GM18858 (cell line): ENCODE data around the gene VAV2.

Experiments
- ATAC-seq: cut with Tn5 transposase; IDR thresholded peaks from one replicate; pipeline ENCODE4 v1.9.1; 2021; ENCODE audit not compliant: unreplicated experiment

VAV2 gene

DNA sequence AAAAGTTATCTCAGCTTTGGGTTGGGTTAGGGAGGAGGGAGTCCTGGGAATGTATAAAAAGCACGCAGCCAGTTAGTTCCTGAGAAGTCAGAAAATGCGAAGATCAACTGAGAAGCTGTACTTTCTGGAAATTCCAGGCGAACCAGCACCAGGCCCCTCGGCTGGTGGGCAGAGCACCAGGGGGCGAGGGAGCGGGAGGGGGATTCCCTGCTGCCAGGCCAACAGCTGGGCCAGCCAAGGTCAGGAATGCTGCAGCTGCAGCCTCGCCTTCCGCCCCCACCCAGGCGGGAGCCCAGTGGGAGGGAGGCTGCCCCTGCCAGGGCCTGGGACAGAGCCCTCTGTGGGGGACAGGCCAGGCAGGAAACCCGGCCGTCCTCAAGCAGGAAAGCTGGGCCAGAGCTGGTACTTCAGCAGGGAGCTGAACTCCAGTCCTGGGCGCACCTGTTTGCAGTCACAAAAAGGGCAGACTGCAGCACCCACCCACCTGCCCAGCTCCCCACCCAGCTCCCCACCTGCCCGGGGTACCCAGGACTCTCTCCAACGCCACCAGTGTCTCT lies 35.5 kb downstream of the VAV2 start:
- ATAC-seq, result no peak

DNA sequence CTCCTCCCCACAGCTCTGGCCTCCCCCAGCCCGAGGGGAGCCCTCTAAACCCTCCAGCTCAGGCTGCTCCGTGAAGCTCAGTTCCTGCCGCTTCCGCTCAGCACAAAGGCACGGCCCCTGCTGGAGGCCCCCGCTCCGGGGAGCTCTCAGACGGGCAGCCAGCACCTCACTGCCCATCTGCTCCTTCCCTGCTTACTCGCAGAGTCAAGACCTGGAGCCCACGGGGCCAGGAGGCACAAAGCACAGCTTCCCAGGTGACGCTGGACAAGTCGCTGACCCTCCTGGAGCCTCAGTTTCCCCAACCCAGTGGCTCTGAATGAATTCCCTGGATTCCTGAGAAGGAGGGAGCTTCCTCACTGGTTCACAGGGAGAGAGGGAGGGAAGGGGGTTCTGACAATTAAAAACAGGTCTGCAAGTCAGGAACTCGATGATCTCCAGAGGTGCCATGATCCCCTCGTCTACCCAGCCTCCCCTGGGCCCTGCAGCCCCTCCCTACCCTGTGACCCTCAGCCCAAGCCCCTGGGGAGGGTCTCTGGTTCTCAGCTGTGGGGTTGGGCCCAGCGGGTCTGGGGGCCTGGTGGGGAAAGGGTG lies 36.2 kb downstream of the VAV2 start:
- no peak for ATAC-seq

DNA sequence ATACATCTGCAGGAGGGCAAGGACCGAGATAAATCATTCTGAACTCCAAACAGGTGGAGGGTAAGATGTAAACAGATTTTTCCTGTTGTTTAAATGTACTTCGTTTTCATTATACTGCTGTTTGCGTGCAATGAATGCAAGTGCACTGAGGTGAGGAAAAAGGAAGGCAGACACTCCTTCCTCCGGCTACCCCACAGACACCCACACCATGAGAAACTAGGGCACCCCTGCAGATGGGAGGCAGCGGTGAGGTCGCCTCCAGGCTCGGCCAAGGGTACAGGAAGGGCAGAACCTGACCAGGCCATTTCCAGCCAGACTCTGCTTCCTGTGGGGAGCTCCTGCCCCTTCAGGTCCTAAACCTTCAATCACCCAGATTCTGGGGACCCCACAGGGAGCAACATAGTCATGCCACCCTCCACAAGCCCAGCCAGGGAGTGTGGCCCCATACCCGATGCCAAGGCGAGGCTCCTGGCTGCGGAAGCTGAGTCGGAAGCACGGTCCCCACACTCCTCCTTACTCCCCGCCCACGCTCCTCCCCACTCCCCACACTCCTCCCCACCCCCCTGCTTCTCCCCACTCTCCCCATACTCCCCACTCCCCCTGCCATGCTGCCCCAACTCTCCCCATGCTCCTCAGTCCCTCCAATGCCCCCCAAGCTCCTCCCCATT lies 37.1 kb downstream of the VAV2 start:
- ATAC-seq, result no peak

DNA sequence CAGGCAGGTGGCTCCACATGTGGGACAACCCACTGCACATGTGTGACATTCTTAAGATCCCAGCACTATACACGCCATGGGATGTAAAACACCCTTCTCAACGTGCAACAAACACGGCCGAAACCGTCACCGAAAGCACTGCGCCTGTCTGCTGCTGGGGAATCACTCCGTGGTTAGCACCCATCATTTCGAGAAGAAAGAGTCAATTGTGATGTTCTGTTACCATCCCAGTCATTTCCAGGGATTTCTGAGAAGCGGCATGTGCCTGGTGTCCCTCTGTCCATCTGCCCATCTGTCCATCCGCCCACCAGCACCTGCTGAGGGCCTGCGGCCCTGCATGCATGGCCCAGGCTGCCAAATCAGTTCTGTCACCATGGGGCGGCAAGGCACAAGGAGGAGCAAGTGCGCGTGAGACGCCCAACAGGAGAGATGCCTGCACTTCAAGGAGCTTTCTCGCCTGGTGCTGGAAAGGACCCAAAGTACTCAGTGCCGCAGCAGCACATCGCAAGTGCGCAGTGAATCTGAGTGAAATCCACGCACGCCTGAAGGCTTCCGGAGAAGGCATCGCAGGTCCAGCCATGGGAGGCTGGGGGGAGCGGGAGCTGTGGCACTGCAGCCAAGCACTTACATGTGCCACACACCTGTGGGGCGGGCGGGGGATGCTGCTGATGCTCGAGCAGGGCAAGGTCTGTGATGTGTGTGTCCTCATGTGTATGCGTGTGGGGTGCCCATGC lies 38.0 kb downstream of the VAV2 start:
- no peak for ATAC-seq

DNA sequence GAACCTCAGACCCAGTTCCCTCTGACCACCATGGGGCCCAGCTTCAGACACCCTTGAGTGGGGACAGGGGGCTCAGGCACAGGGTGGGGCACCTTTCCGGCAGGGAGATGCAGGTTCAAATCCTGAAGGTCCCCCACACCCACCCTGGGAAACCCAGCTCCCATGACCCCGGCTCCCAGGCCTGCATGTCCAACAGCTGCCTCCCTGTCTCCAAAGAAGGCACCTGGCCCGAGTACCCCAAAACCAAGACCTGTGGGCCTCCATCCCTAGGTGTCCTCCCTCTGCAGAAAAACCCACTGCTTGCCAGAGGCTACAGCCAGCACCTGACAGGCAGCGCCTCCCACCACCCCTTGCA lies 38.5 kb downstream of the VAV2 start:
- no peak for ATAC-seq

DNA sequence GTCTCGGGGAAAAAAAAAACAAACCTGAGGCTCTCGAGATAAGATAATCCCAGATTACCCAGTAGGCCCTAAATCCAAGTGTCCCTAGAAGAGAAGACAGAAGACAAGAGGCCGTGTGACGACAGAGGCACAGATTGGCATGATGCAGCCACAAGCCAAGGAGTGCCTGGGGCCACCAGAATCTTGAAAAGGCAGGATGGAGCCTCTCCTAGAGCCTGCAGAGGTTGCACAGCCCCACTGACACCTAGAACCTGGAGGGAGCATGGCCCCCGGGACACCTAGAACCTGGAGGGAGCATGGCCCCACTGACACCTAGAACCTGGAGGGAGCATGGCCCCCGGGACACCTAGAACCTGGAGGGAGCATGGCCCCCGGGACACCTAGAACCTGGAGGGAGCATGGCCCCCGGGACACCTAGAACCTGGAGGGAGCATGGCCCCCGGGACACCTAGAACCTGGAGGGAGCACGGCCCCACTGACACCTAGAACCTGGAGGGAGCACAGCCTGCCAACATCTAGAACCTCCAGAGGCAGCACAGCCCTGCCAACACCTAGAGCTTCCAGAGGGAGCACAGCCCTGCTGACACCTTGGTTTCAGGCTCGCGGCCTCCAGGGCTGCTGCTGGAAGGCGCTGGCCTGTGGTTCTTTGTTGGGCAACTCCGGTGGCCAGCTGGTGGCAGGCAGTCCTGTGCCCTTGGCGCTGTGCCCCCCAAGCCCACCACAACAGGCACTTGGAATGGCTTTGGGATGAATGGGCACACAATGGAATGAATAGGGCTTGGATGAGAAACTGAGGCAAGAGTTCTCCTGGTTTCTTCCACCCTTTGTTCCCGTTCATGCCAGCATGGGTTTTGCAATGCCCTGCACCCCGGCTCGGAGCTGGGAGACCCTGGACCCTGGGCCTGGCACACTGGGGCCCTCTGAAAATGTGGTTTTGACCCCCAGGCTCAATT lies 39.2 kb downstream of the VAV2 start:
- ATAC-seq, result no peak

DNA sequence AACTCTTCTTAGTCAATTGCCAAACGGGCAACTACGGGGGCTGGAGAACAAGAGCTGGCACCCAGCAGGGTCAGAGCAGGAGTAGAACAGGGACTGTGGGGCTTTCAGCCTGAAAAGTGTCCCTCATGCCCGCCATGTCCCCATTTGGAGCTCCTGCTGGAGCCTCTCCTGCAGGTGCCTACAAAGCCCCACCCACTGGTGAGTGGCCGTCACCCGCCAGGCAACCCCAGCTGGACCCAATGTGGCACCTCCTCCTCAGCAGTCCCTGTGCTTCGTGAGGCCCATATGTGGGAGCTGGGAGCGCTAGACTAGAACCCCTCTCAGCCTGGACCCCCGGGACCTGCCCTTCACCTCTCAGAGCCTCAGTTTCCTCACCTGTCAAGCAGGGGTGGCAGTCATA lies 40.9 kb downstream of the VAV2 start:
- ATAC-seq, result no peak

DNA sequence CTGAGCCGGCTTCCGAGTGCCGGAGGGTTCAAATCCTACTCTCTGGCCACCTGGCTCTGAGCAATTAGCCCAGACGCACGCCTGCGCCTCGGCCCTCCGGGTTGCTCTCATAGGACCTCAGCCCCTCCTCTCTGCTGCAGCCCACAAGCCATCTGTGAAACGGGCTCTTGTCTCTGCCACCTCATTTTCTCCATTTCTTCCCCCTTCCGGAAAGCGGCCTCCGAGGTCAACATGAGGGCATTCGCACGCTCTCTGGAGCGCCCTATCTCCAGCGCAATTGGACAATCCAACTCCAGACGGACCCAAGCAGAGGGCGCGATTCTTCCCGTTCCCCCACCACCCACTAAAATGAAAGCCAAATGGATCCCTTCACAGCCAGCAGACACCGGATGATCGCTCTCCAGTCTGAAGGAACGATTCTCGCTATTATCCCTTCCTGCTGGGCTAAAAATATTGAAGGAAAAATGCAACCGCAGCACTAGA lies 41.5 kb downstream of the VAV2 start:
- ATAC-seq, result no peak

DNA sequence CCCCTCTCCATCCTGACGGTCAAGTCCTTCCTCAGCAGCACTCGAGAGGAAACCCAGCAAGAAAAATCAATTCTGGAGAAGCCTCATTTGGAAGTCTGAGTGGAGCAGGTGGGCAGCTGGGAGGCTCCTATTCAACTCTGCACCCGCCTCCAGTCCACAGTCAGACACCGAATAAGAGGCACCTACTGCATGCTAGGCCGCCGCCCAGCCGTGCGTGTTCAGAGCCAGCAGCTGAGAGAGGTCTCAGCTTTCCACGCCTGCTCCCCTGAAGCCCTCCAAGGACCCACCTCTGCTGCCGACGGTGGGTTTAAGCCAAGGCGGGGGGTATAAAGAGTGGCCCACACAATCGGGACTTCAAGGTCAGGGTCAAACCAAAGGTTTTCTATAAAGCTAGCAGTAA lies 41.9 kb downstream of the VAV2 start:
- no peak for ATAC-seq

DNA sequence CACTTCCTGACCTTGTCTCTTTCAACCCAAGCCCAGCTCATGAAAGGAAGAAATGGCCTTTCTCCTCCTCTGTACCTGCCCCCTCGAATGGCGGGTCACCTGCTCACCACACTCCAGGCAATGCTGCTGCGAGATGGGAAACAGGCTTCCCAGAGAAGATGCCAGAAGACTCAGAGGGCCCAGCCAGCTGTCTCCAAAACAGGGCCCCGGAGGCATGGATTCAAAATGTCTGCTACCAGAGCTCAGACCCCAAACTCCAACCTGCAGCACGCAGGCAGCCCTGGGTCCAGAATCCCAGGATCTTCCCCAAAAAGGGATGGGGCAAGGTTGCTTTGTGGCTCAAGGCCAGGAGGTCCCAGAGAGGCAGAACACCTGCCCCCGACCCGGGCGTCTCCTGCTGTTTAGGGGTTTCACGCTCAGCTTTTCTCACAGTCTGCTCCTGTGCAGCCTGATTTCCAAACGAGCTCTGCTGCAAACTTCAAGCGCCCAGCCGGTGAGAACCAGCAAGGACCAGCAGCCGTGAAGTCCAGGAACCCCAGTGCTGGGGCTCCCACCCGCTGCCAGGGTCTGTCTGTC lies 42.5 kb downstream of the VAV2 start:
- ATAC-seq, result no peak

DNA sequence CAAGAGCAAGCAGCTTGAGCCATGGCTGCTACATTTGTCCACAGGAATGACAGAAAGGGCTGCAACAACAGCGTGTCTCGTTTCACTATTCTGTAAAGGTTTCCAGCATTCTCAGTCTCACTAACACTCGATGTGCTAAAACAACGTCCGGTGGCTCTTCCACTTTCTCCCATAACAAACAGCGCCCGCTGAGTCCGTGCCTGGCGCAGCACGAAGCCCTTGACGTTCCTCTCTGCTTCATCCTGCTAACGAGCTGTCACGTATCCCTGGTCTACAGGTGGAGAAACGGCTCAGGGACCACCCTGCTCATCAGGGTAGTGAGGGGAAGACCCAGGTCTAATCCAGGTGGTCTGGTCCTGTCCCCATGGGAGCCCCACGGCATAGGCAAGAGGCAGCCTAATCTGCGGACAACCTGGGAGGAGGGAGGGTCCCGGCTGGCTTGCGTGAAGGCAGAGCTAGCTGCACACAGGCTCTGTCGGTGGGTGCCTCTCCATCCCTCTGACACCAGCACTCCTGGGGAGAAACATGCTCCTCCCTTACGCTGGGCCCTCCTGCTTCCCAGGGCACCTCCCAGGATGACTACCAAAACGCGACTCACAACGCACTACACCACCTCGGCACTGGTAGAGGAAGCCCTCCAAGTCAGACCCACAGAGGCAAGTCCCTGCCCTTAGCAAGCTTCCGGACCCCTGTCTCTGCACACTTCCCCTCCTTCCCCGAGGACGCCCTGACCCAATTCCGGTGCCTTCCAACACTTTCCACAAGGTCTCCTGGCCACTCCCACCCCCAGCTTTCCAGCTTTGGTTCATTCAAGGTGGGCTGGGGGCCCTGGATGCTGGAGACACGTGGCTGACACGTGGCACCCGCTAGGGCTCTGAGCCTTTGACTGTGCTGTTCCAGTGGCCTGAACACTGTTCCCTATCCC lies 43.3 kb downstream of the VAV2 start:
- no peak for ATAC-seq

DNA sequence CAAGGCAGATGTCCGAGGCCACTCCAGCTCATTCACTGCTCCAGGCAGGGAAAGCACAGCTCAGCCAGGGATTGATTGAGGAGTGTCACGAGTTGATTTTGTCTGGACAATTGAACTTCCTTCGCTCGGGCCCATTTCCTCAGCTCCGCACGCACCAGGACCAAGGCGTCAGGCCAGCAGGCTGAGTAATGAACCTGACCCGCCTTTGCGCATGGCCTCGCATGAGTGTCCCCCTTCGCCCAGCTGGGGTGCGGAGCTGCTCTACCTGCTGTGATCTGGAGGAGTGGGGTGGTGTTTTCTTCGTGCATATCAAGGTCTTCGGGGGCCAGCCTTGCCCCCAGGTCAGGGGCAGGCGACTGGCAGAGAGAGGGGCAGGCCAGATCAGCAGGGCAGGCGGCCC lies 44.0 kb downstream of the VAV2 start:
- ATAC-seq, result no peak

DNA sequence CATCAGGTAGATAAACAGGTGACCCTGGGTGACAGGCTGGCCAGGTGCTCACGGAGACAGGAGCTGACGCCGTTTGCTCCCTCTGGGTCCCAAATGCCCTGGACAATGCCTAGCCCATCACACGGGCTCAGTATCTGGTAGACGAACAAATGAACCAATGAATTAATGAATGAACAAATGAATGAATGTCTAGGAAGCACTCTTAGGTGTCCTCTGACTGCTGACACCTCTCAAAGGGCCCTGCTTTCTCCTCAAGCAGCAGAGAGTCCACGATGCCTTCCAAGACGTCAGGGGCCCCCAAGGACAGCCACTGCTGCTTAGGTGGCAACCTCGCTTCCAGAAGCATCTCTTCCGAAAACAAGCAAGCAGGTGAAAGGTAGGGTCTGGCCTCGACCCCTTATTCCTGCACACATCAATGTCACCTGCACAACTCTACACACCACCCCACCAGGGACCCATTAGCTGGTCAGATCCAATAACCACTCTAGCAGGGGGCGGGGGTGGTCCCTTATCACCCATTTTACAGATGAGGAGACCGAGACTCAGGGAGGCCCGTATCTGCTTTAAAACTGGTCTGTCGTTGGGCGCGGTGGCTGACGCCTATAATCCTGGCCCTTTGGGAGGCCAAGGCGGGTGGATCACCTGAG lies 45.2 kb downstream of the VAV2 start:
- ATAC-seq, result no peak

DNA sequence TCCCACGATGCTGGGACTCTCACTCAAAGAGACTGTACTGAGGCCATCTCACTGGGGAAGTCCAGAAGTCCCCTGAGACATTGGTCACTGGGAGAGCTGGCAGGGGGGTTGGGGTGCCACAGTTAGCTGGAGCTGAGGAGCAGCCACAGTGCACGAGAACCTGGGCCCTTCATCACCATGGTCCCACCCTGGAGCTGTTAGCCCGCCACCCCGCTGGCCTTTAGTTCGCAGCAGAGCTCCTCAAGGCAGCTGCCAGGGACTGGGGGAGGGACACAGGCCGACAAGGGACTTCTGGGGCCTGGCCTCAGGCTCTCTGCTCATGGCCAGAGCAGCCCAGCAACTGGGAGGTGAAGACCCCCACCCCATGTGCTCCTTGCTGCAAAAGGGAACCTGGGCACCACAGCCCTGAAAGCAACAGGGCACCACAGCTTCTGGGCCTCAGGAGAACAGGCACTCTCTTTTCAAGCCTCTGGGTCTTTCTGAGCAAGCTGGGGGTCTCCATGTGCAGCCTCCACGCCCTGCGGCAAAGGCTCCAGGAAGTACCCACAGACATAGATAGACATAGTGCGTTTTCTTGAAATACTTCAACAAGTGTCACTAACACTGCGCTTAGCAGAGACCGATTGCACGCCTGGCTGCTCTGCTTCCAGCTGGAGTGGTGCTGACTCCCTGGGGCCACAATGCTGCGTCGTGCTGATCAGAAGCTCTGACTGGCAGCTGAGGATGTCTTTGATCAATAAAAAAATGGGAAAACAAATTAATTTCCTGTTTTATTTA lies 46.0 kb downstream of the VAV2 start:
- ATAC-seq, result peak; percentile 48

DNA sequence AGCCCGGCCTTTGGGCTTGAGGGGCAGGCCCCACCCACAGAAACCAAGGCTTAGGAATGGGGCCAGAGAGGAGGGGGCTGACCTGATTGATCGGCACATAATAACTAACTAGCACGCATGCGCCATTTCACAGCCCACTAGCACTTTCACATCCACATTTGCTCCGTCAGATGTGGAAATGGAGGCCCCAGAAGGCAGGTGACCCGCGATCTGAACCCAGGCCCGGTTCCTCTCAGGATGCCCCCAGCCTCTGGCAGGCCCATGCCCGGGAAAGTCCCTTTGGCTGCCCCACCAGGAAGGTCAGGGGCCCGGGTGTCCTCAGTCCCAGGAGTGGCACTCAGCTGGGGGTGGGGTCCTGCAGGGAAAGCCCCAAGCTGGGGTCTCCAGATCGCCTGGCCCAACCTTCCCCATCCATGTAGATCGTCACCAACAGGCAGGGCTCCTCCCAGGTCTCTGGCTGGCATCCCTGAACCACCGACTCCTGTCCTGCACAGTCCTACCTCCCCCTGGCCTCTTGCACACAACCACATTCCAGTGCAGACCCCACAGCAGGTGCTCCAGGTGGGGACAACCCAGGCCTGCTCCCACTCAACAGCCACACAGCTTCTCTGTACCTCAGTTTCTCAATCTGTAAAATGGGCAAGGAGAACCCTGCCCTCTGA lies 46.7 kb downstream of the VAV2 start:
- ATAC-seq, result no peak

DNA sequence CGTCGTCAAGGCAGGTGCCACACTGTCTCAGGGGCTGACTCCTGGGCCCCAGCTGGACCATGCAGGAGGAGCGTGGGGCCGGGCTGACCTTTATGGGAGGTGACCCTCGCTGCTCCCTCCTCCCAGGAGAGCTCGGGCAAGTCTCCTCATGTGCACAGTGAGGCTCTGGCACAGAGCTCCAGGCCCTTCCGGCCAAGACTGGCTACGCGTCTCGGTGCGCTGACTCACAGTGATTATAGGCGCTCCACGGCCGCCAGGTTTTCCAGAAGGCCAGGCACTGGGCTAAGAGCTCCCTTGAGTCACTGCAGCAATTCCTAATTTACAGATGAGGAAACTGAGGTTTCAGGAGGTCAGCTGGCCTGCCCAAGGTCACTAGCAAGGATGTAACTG lies 47.4 kb downstream of the VAV2 start:
- ATAC-seq, result no peak

DNA sequence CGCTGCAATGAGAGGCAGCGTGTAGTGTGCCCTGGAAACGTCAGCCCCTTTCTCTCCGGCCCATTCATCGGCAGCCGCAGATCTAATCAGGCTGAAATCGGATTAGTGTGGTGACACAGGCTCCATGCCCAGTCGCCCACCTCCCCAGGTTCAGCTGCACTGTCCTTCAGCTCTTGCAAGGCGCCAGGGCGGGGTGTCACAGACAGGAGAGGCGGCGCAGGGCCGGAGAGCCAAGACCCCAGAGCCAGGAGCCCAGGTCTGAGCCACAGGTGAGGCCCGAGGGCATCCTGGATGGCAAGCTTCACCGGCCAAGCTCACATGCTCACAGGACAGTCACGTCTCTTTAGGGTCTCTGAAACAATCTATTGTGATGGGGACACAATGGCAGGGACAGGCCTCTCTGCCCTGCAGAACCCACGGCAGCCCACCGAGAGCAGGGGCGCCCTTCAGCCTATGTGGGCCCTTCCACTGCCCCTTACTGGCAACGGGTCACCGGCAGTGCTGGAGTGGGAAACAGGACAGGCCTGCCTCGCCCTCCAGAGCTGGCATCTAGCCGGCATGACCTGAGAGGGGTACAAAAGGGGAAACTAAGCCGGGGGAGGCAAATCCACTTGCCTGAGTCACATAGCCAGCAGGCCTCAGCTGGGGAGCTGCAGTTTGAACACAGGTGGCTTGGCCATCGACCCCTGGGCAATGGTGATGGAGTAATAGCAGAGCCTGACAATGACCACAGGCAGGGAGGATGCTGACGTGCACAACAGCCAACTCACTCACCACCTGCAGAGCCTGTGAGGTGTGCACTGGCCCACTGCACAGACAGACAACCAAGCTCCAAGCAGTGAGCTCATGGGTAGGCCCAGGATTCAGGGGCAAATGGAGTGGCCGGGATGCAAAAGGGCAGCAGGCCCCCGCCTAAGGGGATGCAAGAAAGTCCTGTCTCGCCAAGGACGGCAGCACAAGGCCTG lies 48.1 kb downstream of the VAV2 start:
- ATAC-seq, result no peak
